ENCODE results near the gene YPEL2. TPM values are rescaled to one million over a fixed set of nuclear protein-coding genes. Genes with fewer than 3 reads are reported as not detected.
A peak's percentile ranks its signal among the peaks of the same experiment; 100 is the strongest.
"Not testable (repeated sequence)": the region's sequence is repeated elsewhere in the genome, so short reads cannot be mapped to it uniquely, and the experiment has no call there.

Gene YPEL2
- total RNA-seq, 2 donors from 2014 or later, result 12.8 to 40.3 TPM

GRCh38 chr17:59405944-59406705 lies 74.7 kb downstream of the YPEL2 start:
- Histone ChIP-seq H3K36me3 (no peaks in the 10 kb centered on the region), H3K27ac (peak overlapping the region in 1 of 2 donors; percentile 5), H3K27me3 (replicated peaks; ENCODE audit: insufficient read depth) (no peaks in the 10 kb centered on the region), H3K4me1 (replicated peaks) (peaks cover 3% of the 10 kb centered on the region), H3K9me3 (no peaks in the 10 kb centered on the region), H3K4me3 (no peak overlapping the region)
- WGBS, result 59% methylated on average over 13 of the region's 13 CpGs
- no peak for TF ChIP-seq POLR2A (IDR thresholded peaks at IDR 0.05)
- no peak for TF ChIP-seq CTCF (IDR thresholded peaks at IDR 0.05)
- TF ChIP-seq POLR2AphosphoS5 (IDR thresholded peaks at IDR 0.05), result no peak
- no peak for DNase-seq (ENCODE audit: low spot score)
- intact Hi-C loops (cut with DNase I), result no loop called here

GRCh38 chr17:59406808-59407381 lies 75.4 kb downstream of the YPEL2 start:
- DNase-seq (ENCODE audit: low spot score), result no peak
- 16% methylated on average over 7 of the region's 7 CpGs for WGBS
- intact Hi-C loops (cut with DNase I), result no loop called here
- Histone ChIP-seq H3K27me3 (replicated peaks; ENCODE audit: insufficient read depth) (no peaks in the 10 kb centered on the region), H3K4me1 (replicated peaks) (peaks cover 3% of the 10 kb centered on the region), H3K4me3 (no peak overlapping the region), H3K36me3 (no peaks in the 10 kb centered on the region), H3K9me3 (no peaks in the 10 kb centered on the region), H3K27ac (no peak overlapping the region)
- TF ChIP-seq CTCF (IDR thresholded peaks at IDR 0.05) (no peak), POLR2A (IDR thresholded peaks at IDR 0.05) (no peak)

GRCh38 chr17:59409336-59410048 lies 78.0 kb downstream of the YPEL2 start:
- H3K4me1 ChIP-seq (replicated peaks), result peaks cover 3% of the 10 kb centered on the region
- no peaks in the 10 kb centered on the region for H3K36me3 ChIP-seq
- H3K27ac ChIP-seq, result no peak overlapping the region
- no peaks in the 10 kb centered on the region for H3K9me3 ChIP-seq
- no peak for TF ChIP-seq CTCF (IDR thresholded peaks at IDR 0.05)
- TF ChIP-seq POLR2AphosphoS5 (IDR thresholded peaks at IDR 0.05), result no peak
- no peak for TF ChIP-seq POLR2A (IDR thresholded peaks at IDR 0.05)
- DNase-seq (ENCODE audit: low spot score), result no peak
- WGBS, result 91% methylated on average over 3 of the region's 3 CpGs
- H3K27me3 ChIP-seq (replicated peaks; ENCODE audit: insufficient read depth), result no peaks in the 10 kb centered on the region
- intact Hi-C loops (cut with DNase I), result no loop called here
- H3K4me3 ChIP-seq, result no peak overlapping the region

GRCh38 chr17:59410049-59410437 lies 78.6 kb downstream of the YPEL2 start:
- H3K4me1 ChIP-seq (replicated peaks), result peaks cover 3% of the 10 kb centered on the region
- 99% methylated on average over 4 of the region's 4 CpGs for WGBS
- no peaks in the 10 kb centered on the region for H3K36me3 ChIP-seq
- intact Hi-C loops (cut with DNase I), result no loop called here
- no peak overlapping the region for H3K4me3 ChIP-seq
- no peak overlapping the region for H3K27ac ChIP-seq
- H3K9me3 ChIP-seq, result no peaks in the 10 kb centered on the region
- DNase-seq (ENCODE audit: low spot score), result no peak
- no peaks in the 10 kb centered on the region for H3K27me3 ChIP-seq (replicated peaks; ENCODE audit: insufficient read depth)
- TF ChIP-seq POLR2AphosphoS5 (IDR thresholded peaks at IDR 0.05), result no peak
- no peak for TF ChIP-seq CTCF (IDR thresholded peaks at IDR 0.05)
- no peak for TF ChIP-seq POLR2A (IDR thresholded peaks at IDR 0.05)

- H3K9me3 ChIP-seq; intact Hi-C loops (cut with DNase I); H3K4me3 ChIP-seq; H3K27ac ChIP-seq; H3K4me1 ChIP-seq (replicated peaks); H3K27me3 ChIP-seq (replicated peaks; ENCODE audit: insufficient read depth); DNase-seq (ENCODE audit: low spot score); H3K36me3 ChIP-seq: not testable (repeated sequence)
- 91% methylated on average over 5 of the region's 5 CpGs for WGBS
Observed at GRCh38 chr17:59412431-59412830, 81.0 kb downstream of the YPEL2 start.

All from prostate gland (tissue), 2 donors.